ENCODE measurements around the gene CHRFAM7A. TPM values are rescaled to one million over a fixed set of nuclear protein-coding genes. Genes with fewer than 3 reads are reported as not detected.
"Not testable (repeated sequence)": the region's sequence is repeated elsewhere in the genome, so short reads cannot be mapped to it uniquely, and the experiment has no call there.

CHRFAM7A gene
- total RNA-seq, 1 donor from 2014 or later: 3.8 TPM

DNA sequence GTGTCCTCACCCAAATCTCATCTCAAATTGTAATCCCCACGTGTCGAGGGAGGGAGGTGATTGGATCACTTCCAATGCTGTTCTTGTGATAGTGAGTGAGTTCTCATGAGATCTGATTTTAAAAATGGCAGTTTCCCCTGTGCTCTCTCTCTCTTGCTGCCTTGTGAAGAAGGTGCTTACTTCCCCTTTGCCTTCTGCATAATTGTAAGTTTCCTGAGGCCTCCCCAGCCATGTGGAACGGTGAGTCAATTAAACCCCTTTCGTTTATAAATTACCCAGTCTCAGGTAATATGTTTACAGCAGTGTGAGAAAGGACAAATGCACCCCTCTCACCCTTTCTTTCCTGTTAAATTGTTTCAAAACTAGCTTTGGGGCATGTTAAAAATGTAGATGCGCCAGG, 59.2 kb downstream of the CHRFAM7A start:
- DNase-seq (ENCODE audit: low spot score); intact Hi-C loops (cut with DNase I): not testable (repeated sequence)

DNA sequence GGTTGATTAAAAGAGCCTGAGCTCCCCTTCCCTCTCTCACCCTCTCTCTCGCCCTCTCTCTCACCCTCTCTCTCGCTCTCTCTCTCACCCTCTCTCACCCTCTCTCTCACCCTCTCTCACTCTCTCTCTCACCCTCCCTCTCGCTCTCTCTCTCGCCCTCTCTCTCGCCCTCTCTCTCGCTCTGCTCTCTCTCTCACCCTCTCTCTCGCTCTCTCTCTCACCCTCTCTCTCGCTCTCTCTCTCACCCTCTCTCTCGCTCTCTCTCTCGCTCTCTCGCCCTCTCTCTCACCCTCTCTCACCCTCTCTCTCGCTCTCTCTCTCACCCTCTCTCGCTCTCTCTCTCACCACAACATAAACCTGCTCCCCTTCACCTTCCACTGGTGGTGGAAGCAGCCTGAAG, 67.2 kb downstream of the CHRFAM7A start:
- intact Hi-C loops (cut with DNase I); DNase-seq (ENCODE audit: low spot score): not testable (repeated sequence)

- intact Hi-C loops (cut with DNase I); DNase-seq (ENCODE audit: low spot score): not testable (repeated sequence)
Observed at GRCh38 chr15:30321063-30321462, 72.3 kb downstream of the CHRFAM7A start.

- intact Hi-C loops (cut with DNase I); DNase-seq (ENCODE audit: low spot score): not testable (repeated sequence)
Observed at GRCh38 chr15:30315704-30316103, 77.6 kb downstream of the CHRFAM7A start.

- DNase-seq (ENCODE audit: low spot score); intact Hi-C loops (cut with DNase I): not testable (repeated sequence)
Observed at GRCh38 chr15:30310575-30310974, 82.8 kb downstream of the CHRFAM7A start.

Other genes starting within 250 kb of the CHRFAM7A start
- gene GOLGA8R, start 20.7 kb upstream of the CHRFAM7A start, total RNA-seq: 4.7 TPM
- gene GOLGA8Q, start 158.5 kb upstream of the CHRFAM7A start, total RNA-seq: 1.1 TPM
- 1.7 TPM for gene GOLGA8H, start 210.5 kb upstream of the CHRFAM7A start, total RNA-seq